Activated CD8-positive, alpha-beta memory T cell treated with anti-CD3 and anti-CD28 coated beads, Interleukin-2, amount 50 U/mL, for 4 hours (primary cell): ENCODE measurements around the gene SRRM3.
A peak's percentile ranks its signal among the peaks of the same experiment; 100 is the strongest.
"Not testable (repeated sequence)": the region's sequence is repeated elsewhere in the genome, so short reads cannot be mapped to it uniquely, and the experiment has no call there.

ENCODE experiments used
- DNase-seq: peaks from one replicate; pipeline ENCODE4 v3.0.0-alpha.2; 2020

The SRRM3 gene

GRCh38 chr7:76232698-76233097 is 31.0 kb downstream of the SRRM3 start:
- DNase-seq: no peak

- DNase-seq: no peak
These were observed 32.0 kb downstream of the SRRM3 start for GRCh38 chr7:76233538-76234281.

GRCh38 chr7:76234282-76234584 is 32.5 kb downstream of the SRRM3 start:
- no peak for DNase-seq

GRCh38 chr7:76234931-76235441 is 33.3 kb downstream of the SRRM3 start:
- peak; percentile 62 for DNase-seq

GRCh38 chr7:76236224-76236623 is 34.5 kb downstream of the SRRM3 start:
- DNase-seq: no peak

GRCh38 chr7:76238326-76238725 is 36.6 kb downstream of the SRRM3 start:
- DNase-seq: no peak

GRCh38 chr7:76241141-76241540 is 39.4 kb downstream of the SRRM3 start:
- no peak for DNase-seq

- DNase-seq: not testable (repeated sequence)
These were observed 40.9 kb downstream of the SRRM3 start for GRCh38 chr7:76242517-76243063.

- no peak for DNase-seq
These were observed 43.2 kb downstream of the SRRM3 start for GRCh38 chr7:76244781-76245391.

GRCh38 chr7:76246804-76247389 is 45.2 kb downstream of the SRRM3 start:
- DNase-seq: no peak

GRCh38 chr7:76247938-76248337 is 46.2 kb downstream of the SRRM3 start:
- no peak for DNase-seq

- DNase-seq: no peak
These were observed 50.3 kb downstream of the SRRM3 start for GRCh38 chr7:76252021-76252420.

GRCh38 chr7:76254781-76255180 is 53.1 kb downstream of the SRRM3 start:
- DNase-seq: no peak

GRCh38 chr7:76257973-76258372 is 56.3 kb downstream of the SRRM3 start:
- DNase-seq: no peak

- DNase-seq: no peak
These were observed 57.7 kb downstream of the SRRM3 start for GRCh38 chr7:76259124-76260093.

GRCh38 chr7:76260171-76260703 is 58.5 kb downstream of the SRRM3 start:
- DNase-seq: peak; percentile 36

GRCh38 chr7:76261329-76261728 is 59.6 kb downstream of the SRRM3 start:
- no peak for DNase-seq

- no peak for DNase-seq
These were observed 60.2 kb downstream of the SRRM3 start for GRCh38 chr7:76261931-76262330.

GRCh38 chr7:76262683-76263402 is 61.1 kb downstream of the SRRM3 start:
- DNase-seq: no peak

GRCh38 chr7:76265299-76265698 is 63.6 kb downstream of the SRRM3 start:
- no peak for DNase-seq

GRCh38 chr7:76267107-76267893 is 65.6 kb downstream of the SRRM3 start:
- DNase-seq: no peak
